Measurements from ENCODE around the gene PHF14.

- TF ChIP-seq CTCF (IDR thresholded peaks at IDR 0.05) (no peak), POLR2A (IDR thresholded peaks at IDR 0.05) (no peak), POLR2AphosphoS5 (IDR thresholded peaks at IDR 0.05) (no peak), EP300 (IDR thresholded peaks at IDR 0.05) (no peak)
Observed at GRCh38 chr7:10981317-10981716, 7.6 kb downstream of the PHF14 start.
